Heart left ventricle (tissue), 16 donors: Measurements from ENCODE around the gene LENG1. TPM values are rescaled to one million over a fixed set of nuclear protein-coding genes. Genes with fewer than 3 reads are reported as not detected.

ENCODE experiments used
- ATAC-seq, 4 donors: fragments of 200-7000 bp; cut with Tn5 transposase; one replicate each; pipeline ENCODE4 v1.9.1; 2020 to 2022; ENCODE audit warnings: moderate library complexity in 4 of 4, mild to moderate bottlenecking in 3 of 4, moderate number of reproducible peaks in 1 of 4
- DNase-seq, 5 donors: peaks; one replicate each; pipeline ENCODE4 v3.0.0-alpha.2; 2020
- H3K27ac ChIP-seq, 12 donors: fragments of 200-600 bp; sonication (generic) in 4 of 12; one replicate each; pipeline versions ENCODE4 v1.5.0 to v1.8.0; 2016 to 2022; ENCODE audit warnings: mild to moderate bottlenecking in 2 of 12
- H3K27me3 ChIP-seq, 9 donors: fragments of 200-600 bp; sonication (generic) in 2 of 9; one replicate each; pipeline versions ENCODE4 v1.5.1 to v1.8.0; 2016 to 2022; ENCODE audit warnings: mild to moderate bottlenecking in 3 of 9
- H3K36me3 ChIP-seq, 9 donors: fragments of 200-600 bp; sonication (generic) in 2 of 9; one replicate each; pipeline versions ENCODE4 v1.5.0 to v1.8.0; 2018 to 2022; ENCODE audit warnings: mild to moderate bottlenecking in 2 of 9
- H3K4me1 ChIP-seq, 12 donors: fragments of 200-600 bp; sonication (generic) in 4 of 12; one replicate each; pipeline versions ENCODE4 v1.5.0 to v1.8.0; 2016 to 2022; ENCODE audit warnings: mild to moderate bottlenecking in 3 of 12
- H3K4me3 ChIP-seq, 12 donors: fragments of 200-600 bp; sonication (generic) in 4 of 12; one replicate each; pipeline versions ENCODE4 v1.5.0 to v1.8.0; 2017 to 2022; ENCODE audit warnings: mild to moderate bottlenecking in 9 of 12, moderate library complexity in 4 of 12
- H3K9me3 ChIP-seq, 12 donors: fragments of 200-600 bp; sonication (generic) in 4 of 12; one replicate each; pipeline versions ENCODE4 v1.5.0 to v1.8.0; 2016 to 2022; ENCODE audit warnings: mild to moderate bottlenecking in 1 of 12
- CTCF ChIP-seq, 12 donors: fragments of 200-600 bp; sonication (generic) in 4 of 12; IDR thresholded peaks; one replicate each; pipeline versions ENCODE4 v1.5.0 to v1.8.0; 2018 to 2022; ENCODE audit warnings: antibody characterized with exemption in 12 of 12, mild to moderate bottlenecking in 5 of 12
- POLR2A ChIP-seq, 2 donors: fragments of 450-650 bp; IDR thresholded peaks; one replicate each; pipeline ENCODE4 v1.6.1; 2017; ENCODE audit warnings: antibody characterized with exemption in 2 of 2, mild to moderate bottlenecking in 2 of 2, moderate library complexity in 2 of 2
- WGBS, 4 donors: extraction: QIAGEN DNeasy Blood & Tissue Kit in 2 of 4; methylation state at CpG; one replicate each; pipeline versions ENCODE4 v1.1.5 to v1.1.7; 2013 to 2018; 5-methylcytosine and 5-hydroxymethylcytosine counted together
- intact Hi-C, 10 donors: fragments of 100-400 bp; cut with DNase I; formaldehyde crosslinking; loops; one replicate each; pipeline versions ENCODE4 v1.11.1 to v1.14.2; 2022
- polyA plus RNA-seq, 2 donors: library from polyadenylated mRNA; stranded (reverse); fragments of 200-250 nt; gene quantifications; one replicate each; pipeline ENCODE4 v1.2.3, GENCODE V29; 2013
- total RNA-seq, 9 donors: library from RNA; depleted of rRNA in 2 of 9; stranded (reverse); fragments of >200 nt in 2 of 9; fragmentation: NEBNext Ultra II Directional in 3 of 9; extraction: Animal tissue kit (Norgen Biotek cat#: 25700) in 3 of 9; gene quantifications; one replicate each; pipeline versions ENCODE4 v1.1.0 to v1.2.4, GENCODE V29; 2016 to 2023
- donor health status: ischemic (EF 13 %, LVEDD 7.1; RV severe dilation, severe dysfunction).
- donor health status: healthy with polysubstance abuse.
- donor health status: DM: no; HTN: yes; CAD: no.
- donor health status: DM: no; HTN: no; CAD: no.
- donor health status: ischemic (EF 25% LVEDD 6.9; RV normal size, moderate dysfunction).
- donor health status: ischemic (EF 25% LVEDD 5.7; RV mildly dilated, moderate dysfunction).
- donor health status: healthy.
- donor health status: DM: yes; HTN: yes; CAD: no.
- donor health status: ischemic (EF 35%, LVEDD 5.7; RV mildly dilated, moderate dysfunction).
- donor health status: nonischemic (EF 11% LVEDD 7.7; RV severe dilation, severe dysfunction).
- donor health status: DM: yes; HTN: yes; CAD: no.
- donor health status: PGD.
- donor health status: ischemic (EF 29% LVEDD 5.4; RV normal size, mild dysfunction).
- donor health status: nonischemic (EF 23%, LVEDD 6.1; RV moderate dilation, normal function).

LENG1 gene
- total and polyA plus RNA-seq, 11 donors = 5.4 to 18.6 (median 7.0) TPM

GRCh38 chr19:54191811-54192453 is 32.4 kb upstream of the LENG1 start:
- TF ChIP-seq POLR2A (IDR thresholded peaks at IDR 0.05) (no peak), CTCF (IDR thresholded peaks at IDR 0.05) (no peak)
- ATAC-seq (no peak), DNase-seq (no peak)
- 65 to 70% (median 67%) methylated on average over 19 of the region's 19 CpGs for WGBS, 4 donors
- peaks cover 0 to 32% (median 21%) of the 10 kb centered on the region in 9 donors for H3K36me3 ChIP-seq
- peak overlapping the region; percentile 88 to 100 (median 98) for H3K27ac ChIP-seq
- H3K27me3 ChIP-seq = no peaks in the 10 kb centered on the region
- peak overlapping the region; percentile 68 to 92 (median 86) for H3K4me3 ChIP-seq
- intact Hi-C loops = loop anchor here in 4 of 10 donors (1.0 to 5.0 kb wide), 2 partner anchors 8 to 325 kb away; partner anchors contain the start of genes RPS9 (in 3 of the 4) and MYADM (in 1 of the 4)
- no peaks in the 10 kb centered on the region for H3K9me3 ChIP-seq
- peaks cover 0 to 23% (median 17%) of the 10 kb centered on the region in 12 donors for H3K4me1 ChIP-seq

- Histone ChIP-seq H3K27ac (peak within 1 kb of the TSS; percentile 88 to 100 (median 98)), H3K27me3 (no peaks in the 10 kb centered on the region), H3K36me3 (peaks cover 0 to 33% (median 21%) of the 10 kb centered on the region in 9 donors), H3K4me3 (peak within 1 kb of the TSS; percentile 68 to 92 (median 86)), H3K9me3 (no peaks in the 10 kb centered on the region), H3K4me1 (peaks cover 0 to 23% (median 17%) of the 10 kb centered on the region in 12 donors)
- peak in 1 of 2 donors; percentile 56 for TF ChIP-seq POLR2A (IDR thresholded peaks at IDR 0.05)
- TF ChIP-seq CTCF (IDR thresholded peaks at IDR 0.05) = no peak
- ATAC-seq (peak in 3 of 4 donors; percentile 25 to 54 (median 47)), DNase-seq (peak; percentile 90 to 94 (median 91))
- intact Hi-C loops = loop anchor here in 4 of 10 donors (1.0 to 5.0 kb wide), 2 partner anchors 9 to 324 kb away; partner anchors contain the start of genes RPS9 (in 3 of the 4) and MYADM (in 1 of the 4)
- WGBS, 4 donors = 1% methylated on average over 16 to 77 of the region's 77 CpGs
Measured at GRCh38 chr19:54191011-54191810, 31.7 kb upstream of the LENG1 start, which contains the start of gene TSEN34. Gene TSEN34, plus strand, starts transcription at chr19:54191308. Its CDS starts 57 bp downstream, at chr19:54191365.

GRCh38 chr19:54190503-54191010 is 31.0 kb upstream of the LENG1 start:
- TF ChIP-seq POLR2A (IDR thresholded peaks at IDR 0.05) (no peak), CTCF (IDR thresholded peaks at IDR 0.05) (peak in 1 of 12 donors; percentile 7)
- WGBS, 4 donors = 0 to 1% (median 0%) methylated on average over 13 to 56 of the region's 56 CpGs
- peak overlapping the region; percentile 68 to 92 (median 86) for H3K4me3 ChIP-seq
- H3K4me1 ChIP-seq = peaks cover 0 to 23% (median 17%) of the 10 kb centered on the region in 12 donors
- H3K36me3 ChIP-seq = peaks cover 0 to 33% (median 21%) of the 10 kb centered on the region in 9 donors
- intact Hi-C loops = loop anchor here in 4 of 10 donors (1.0 to 5.0 kb wide), 3 partner anchors 10 to 323 kb away; partner anchors contain the start of genes RPS9 (in 3 of the 4), CNOT3 (in 1 of the 4) and MYADM (in 1 of the 4)
- H3K27ac ChIP-seq = peak overlapping the region; percentile 88 to 100 (median 98)
- H3K9me3 ChIP-seq = no peaks in the 10 kb centered on the region
- no peaks in the 10 kb centered on the region for H3K27me3 ChIP-seq
- DNase-seq (peak; percentile 99 to 100 (median 100)), ATAC-seq (peak; percentile 78 to 83 (median 79))
